Measurements from ENCODE around the gene TMEM62.
"Not testable (repeated sequence)": the region's sequence is repeated elsewhere in the genome, so short reads cannot be mapped to it uniquely, and the experiment has no call there.

Gene TMEM62

DNA sequence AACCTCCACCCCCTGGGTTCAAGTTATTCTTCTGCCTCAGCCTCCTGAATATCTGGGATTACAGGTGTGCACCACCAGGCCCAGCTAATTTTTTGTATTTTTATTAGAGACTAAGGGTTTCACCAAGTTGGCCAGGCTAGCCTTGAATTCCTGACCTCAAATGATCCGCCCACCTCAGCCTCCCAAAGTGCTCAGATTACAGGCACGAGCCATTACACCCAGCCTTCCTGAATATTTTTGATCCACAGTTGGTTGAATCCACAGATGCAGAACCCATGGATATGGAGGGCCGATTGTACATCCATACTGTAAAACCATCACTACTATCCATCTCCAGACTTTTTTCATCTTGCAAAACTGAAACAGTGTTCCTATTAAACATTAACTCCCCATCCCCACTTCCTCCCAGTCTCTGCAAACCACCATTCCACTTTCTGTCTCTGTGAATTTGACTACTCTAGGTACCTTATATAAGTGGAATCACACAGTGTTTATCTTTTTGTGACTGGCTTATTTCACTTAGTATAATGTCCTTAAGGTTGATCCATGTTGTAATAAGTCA, 8.2 kb upstream of the TMEM62 start:
- no peak for DNase-seq (ENCODE audit: low read depth)

GRCh38 chr15:43126356-43126755, 7.0 kb upstream of the TMEM62 start:
- DNase-seq (ENCODE audit: low read depth) = no peak

DNA sequence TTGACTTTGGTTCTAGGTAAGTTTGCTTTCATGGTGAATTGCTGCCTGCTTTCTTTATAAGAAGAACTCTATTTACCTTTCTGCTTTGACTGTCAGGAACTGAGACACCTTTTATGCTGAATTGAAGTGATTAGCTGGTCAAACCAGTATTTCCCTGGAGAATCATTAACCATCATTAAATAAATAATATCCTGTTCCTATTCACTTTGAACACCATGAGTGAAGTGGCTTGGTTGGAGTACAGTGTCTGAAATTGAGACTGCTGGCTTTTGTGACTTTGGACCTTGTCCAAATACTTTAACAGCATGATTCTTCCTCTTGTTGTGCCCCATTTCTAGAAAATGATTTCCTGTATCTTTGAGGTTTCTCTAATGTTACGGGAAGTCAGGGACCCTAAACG, 5.6 kb upstream of the TMEM62 start:
- no peak for DNase-seq (ENCODE audit: low read depth)

- DNase-seq (ENCODE audit: low read depth) = not testable (repeated sequence)
Measured at GRCh38 chr15:43128174-43128979, 5.0 kb upstream of the TMEM62 start.

- DNase-seq (ENCODE audit: low read depth) = no peak
Measured at GRCh38 chr15:43128980-43129335, 4.4 kb upstream of the TMEM62 start.

- no peak for DNase-seq (ENCODE audit: low read depth)
Measured at GRCh38 chr15:43132830-43133429, 456 bp upstream of the TMEM62 start.

- DNase-seq (ENCODE audit: low read depth) = no peak
Measured at GRCh38 chr15:43134157-43134635, 810 bp downstream of the TMEM62 start.

DNA sequence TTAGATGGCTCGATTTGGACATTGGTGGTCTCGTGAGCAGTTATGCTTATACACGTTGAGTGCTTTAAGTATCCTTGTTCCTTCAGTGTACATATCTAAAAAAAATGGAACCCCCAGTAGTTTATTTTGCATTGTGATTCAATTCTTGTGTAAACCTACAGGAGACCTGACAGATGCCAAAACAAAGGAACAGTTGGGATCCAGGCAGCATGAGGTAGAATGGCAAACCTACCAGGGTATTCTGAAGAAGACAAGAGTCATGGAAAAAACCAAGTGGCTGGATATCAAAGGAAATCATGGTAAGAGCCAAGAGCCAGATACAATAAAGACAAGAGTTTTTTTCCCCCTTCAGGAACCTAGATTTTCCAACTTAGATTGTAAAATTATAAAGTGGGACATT, 2.0 kb downstream of the TMEM62 start:
- no peak for DNase-seq (ENCODE audit: low read depth)

DNA sequence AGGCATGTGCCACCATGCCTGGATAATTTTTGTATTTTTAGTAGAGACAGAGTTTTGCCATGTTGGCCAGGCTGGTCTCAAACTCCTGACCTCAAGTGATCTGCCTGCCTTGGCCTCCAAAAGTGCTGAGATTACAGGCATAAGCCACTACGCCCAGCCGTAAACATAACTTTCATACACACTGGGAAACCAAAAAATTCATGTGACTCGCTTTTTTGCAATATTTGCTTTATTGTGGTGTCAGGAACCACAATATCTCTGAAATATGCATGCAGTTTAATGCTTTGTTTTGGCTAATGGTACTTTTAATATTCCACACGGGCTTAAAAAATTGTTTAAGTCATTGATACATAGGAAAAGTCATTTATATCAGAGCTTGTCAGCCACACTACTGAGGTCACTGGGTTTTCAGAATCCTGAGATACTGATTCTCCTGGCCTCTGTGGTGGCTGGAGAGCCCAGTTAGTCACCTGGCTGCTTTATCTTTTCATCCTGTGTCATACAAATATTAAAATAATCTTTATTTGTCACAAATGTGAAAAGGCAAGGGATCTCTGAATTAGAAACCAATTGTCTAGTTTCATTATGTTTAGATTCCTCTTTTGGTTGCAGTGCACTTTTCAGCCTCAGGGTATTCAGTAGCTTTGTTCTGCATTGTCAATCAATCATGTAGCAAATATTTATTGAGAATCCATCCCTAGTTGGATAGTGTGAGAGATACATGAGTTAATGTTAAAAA, 10.0 kb downstream of the TMEM62 start:
- DNase-seq (ENCODE audit: low read depth) = no peak

GRCh38 chr15:43144512-43144911, 11.1 kb downstream of the TMEM62 start:
- no peak for DNase-seq (ENCODE audit: low read depth)

DNA sequence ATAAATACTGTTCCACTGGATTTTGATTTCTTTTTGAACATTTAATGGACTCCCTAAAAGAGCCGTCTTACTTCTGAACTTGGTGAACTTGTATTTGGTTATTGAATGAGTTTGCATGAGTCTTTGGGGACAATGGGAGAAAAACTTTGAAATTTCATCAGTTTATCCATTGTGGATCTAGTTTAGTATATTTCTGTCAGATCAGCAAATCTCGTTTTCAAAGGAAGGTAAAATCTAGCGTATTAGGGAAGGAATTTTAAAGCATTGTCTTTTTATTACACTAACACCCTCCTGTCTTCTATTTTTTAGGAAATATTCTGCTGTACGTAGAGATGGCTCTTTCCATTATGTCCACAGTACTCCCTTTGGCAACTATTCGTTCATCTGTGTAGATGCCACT, 12.8 kb downstream of the TMEM62 start:
- DNase-seq (ENCODE audit: low read depth) = no peak

- DNase-seq (ENCODE audit: low read depth) = no peak
Measured at GRCh38 chr15:43150191-43150929, 17.0 kb downstream of the TMEM62 start.

- DNase-seq (ENCODE audit: low read depth) = no peak
Measured at GRCh38 chr15:43151688-43152087, 18.3 kb downstream of the TMEM62 start.

GRCh38 chr15:43153269-43153668, 19.9 kb downstream of the TMEM62 start:
- no peak for DNase-seq (ENCODE audit: low read depth)

DNA sequence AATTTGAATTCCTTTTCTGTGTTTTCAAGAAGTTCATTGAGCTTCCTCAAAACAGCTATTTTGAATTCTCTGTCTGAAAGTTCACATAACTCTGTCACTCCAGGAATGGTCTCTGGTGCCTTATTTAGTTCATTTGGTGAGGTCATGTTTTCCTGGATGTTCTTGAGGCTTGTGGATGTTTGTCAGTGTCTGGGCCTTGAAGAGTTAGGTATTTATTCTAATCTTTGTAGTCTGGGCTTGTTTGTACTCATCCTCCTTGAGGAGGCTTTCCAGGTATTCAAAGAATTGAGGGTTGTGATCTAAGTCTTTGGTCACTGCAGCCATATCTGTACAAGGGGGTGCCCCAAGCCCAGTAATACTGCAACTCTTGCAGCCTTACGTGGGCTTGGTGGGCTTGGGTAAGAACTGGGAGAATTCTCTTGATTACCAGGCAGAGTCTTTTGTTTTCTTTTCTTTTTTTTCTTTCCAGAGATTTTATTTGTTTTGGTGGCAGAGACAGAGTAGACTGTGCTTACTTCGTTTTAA, 32.5 kb downstream of the TMEM62 start:
- DNase-seq (ENCODE audit: low read depth) = no peak

DNA sequence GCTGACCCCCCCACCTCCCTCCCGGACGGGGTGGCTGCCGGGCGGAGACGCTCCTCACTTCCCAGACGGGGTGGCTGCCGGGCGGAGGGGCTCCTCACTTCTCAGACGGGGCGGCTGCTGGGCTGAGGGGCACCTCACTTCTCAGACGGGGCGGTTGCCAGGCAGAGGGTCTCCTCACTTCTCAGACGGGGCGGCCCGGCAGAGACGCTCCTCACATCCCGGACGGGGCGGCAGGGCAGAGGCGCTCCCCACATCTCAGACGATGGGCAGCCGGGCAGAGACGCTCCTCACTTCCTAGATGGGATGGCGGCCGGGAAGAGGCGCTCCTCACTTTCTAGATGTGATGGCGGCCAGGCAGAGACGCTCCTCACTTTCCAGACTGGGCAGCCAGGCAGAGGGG, 33.9 kb downstream of the TMEM62 start:
- not testable (repeated sequence) for DNase-seq (ENCODE audit: low read depth)

GRCh38 chr15:43168192-43169107, 35.1 kb downstream of the TMEM62 start:
- no peak for DNase-seq (ENCODE audit: low read depth)

DNA sequence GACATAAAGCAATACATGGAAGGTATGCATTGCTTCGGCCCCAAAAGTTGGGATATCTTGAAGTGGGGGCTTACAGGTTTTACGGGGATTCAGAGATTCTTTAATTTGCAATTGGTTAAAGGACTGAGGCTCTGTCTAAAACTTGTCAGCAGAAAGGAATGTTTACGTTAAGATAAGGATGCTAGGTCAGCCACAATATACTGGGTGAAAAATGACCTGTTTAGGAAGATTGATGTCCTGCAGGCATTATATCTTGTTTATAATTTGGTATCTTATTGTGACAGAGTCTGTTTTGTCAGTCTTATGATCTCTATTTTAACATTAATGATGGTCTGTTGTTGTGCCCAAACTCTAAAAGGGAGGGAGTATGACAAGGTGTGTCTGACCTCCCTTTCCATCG, 36.5 kb downstream of the TMEM62 start:
- no peak for DNase-seq (ENCODE audit: low read depth)

DNA sequence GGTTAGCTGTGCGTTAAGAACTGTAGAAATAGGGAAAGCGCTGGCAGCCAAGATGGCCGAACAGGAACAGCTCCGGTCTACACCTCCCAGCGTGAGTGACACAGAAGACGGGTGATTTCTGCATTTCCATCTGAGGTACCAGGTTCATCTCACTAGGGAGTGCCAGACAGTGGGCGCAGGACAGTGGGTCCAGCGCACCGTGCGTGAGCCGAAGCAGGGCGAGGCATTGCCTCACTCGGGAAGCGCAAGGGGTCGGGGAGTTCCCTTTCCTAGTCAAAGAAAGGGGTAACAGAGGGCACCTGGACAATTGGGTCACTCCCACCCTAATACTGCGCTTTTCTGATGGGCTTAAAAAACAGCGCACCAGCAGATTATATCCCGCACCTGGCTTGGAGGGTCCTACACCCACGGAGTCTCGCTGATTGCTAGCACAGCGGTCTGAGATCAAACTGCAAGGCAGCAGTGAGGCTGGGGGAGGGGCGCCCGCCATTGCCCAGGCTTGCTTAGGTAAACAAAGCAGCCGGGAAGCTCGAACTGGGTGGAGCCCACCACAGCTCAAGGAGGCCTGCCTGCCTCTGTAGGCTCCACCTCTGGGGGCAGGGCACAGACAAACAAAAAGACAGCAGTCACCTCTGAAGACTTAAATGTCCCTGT, 42.4 kb downstream of the TMEM62 start:
- DNase-seq (ENCODE audit: low read depth) = not testable (repeated sequence)

GRCh38 chr15:43177147-43177546, 43.8 kb downstream of the TMEM62 start:
- not testable (repeated sequence) for DNase-seq (ENCODE audit: low read depth)
